ENCODE measurements around the gene RALGPS2. TPM values are rescaled to one million over a fixed set of nuclear protein-coding genes. Genes with fewer than 3 reads are reported as not detected.

The RALGPS2 gene
- polyA plus RNA-seq, 1 of the 3 experiments (the other 2 are of a cell fraction) = 5.1 TPM

DNA sequence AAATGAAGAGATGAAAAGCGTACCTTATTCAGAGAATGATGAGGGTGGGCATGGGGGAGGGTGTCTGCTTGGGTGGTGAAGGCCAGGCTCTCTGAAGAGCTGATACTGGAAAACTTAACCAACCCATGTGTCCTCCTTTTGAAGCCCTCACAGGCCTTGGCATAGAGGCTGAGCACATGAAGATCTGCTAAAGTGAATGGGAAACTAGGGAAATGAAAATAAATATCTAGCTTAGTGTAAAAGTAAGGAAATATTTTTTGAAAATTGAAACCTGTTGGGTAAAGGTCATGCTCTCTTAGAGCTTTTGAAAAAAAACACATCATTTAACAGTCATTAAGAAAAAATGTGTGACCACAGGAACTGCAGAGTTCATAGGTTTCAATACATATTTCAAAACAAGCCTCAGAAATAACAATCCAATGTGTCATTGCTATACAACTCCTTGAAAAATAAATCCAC lies 40.5 kb upstream of the RALGPS2 start:
- CTCF ChIA-PET = no interaction called here
- H3K4me1 ChIP-seq (ENCODE audit: control insufficient read depth in 1 of 2, insufficient read depth in 2 of 2, low read depth in 1 of 2, low read length in 1 of 2) = peaks cover 0 to 27% of the 10 kb centered on the region in 2 experiments; a peak in 1 of 4 replicates
- 93% methylated on average over 1 of the region's 1 CpG for WGBS (ENCODE audit: low lambda C conversion rate)
- no peaks in the 10 kb centered on the region for H4K20me1 ChIP-seq (ENCODE audit: insufficient read depth)
- no peaks in the 10 kb centered on the region for H3K79me2 ChIP-seq (ENCODE audit: insufficient read depth)
- no peak overlapping the region for H2AFZ ChIP-seq (ENCODE audit: low read depth)
- peaks cover 3% of the 10 kb centered on the region for H3F3A ChIP-seq (replicated peaks; ENCODE audit: insufficient read depth)
- DNase-seq = no peak
- no peaks in the 10 kb centered on the region for H3K27me3 ChIP-seq (ENCODE audit: insufficient read depth)
- peak overlapping the region; percentile 35; the same call in 1 of the 2 replicates for H3K4me2 ChIP-seq
- H3K4me3 ChIP-seq (ENCODE audit: low read depth in 2 of 2, low read length in 1 of 2) = no peak overlapping the region
- H3K36me3 ChIP-seq (replicated peaks in 1 of 2; ENCODE audit: control insufficient read depth in 1 of 2, insufficient read depth in 2 of 2, low read length in 1 of 2) = no peaks in the 10 kb centered on the region
- POLR2A ChIA-PET = no interaction called here
- no peaks in the 10 kb centered on the region; the same call in 1 of the 2 replicates for H3K9me2 ChIP-seq
- 0 out of 2 replicates have a peak overlapping the region, but pooled peaks have one; percentile 23 for H3K9ac ChIP-seq
- peak overlapping the region; percentile 11 to 63; a peak in 3 of 4 replicates for H3K27ac ChIP-seq (ENCODE audit: low read depth in 2 of 2, low read length in 1 of 2)
- no peaks in the 10 kb centered on the region for H3K9me3 ChIP-seq
- TF ChIP-seq, protein P1, sequence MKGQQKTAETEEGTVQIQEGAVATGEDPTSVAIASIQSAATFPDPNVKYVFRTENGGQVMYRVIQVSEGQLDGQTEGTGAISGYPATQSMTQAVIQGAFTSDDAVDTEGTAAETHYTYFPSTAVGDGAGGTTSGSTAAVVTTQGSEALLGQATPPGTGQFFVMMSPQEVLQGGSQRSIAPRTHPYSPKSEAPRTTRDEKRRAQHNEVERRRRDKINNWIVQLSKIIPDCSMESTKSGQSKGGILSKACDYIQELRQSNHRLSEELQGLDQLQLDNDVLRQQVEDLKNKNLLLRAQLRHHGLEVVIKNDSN (IDR thresholded peaks at IDR 0.05; ENCODE audit: borderline replicate concordance, low read depth) = no peak
- TF ChIP-seq, protein P2, sequence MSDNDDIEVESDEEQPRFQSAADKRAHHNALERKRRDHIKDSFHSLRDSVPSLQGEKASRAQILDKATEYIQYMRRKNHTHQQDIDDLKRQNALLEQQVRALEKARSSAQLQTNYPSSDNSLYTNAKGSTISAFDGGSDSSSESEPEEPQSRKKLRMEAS (IDR thresholded peaks at IDR 0.05; ENCODE audit: low read depth) = peak; percentile 45
- TF ChIP-seq GABPA (IDR thresholded peaks at IDR 0.05; ENCODE audit: low read depth) (no peak), TEAD4 (IDR thresholded peaks at IDR 0.05; ENCODE audit: borderline replicate concordance, insufficient read depth) (peak; percentile 84), TCF12 (IDR thresholded peaks at IDR 0.05) (peak; percentile 80), GATA2 (CRISPR knock-in tag; IDR thresholded peaks at IDR 0.05) (no peak), POLR2AphosphoS5 (IDR thresholded peaks at IDR 0.05; ENCODE audit: low read depth, low read length) (peak; percentile 44; the same call in 1 of the 2 replicates), RCOR1 (IDR thresholded peaks at IDR 0.05; ENCODE audit: low read length) (no peak), CHD2 (IDR thresholded peaks at IDR 0.05; ENCODE audit: low read length, partially characterized antibody) (no peak), SMC3 (IDR thresholded peaks at IDR 0.05; ENCODE audit: low read depth, low read length) (no peak), TAF1 (IDR thresholded peaks at IDR 0.05; ENCODE audit: borderline replicate concordance, low read depth, low read length) (no peak), NFIC (IDR thresholded peaks at IDR 0.05; ENCODE audit: borderline replicate concordance) (peak; percentile 20; the same call in 1 of the 2 replicates), FOXJ3 (CRISPR knock-in tag; IDR thresholded peaks at IDR 0.05) (no peak), EZH2phosphoT487 (IDR thresholded peaks at IDR 0.05; ENCODE audit: borderline replicate concordance, low read depth) (no peak), SIN3A (IDR thresholded peaks at IDR 0.05; ENCODE audit: borderline replicate concordance, low read depth, low read length) (no peak), FOXM1 (IDR thresholded peaks at IDR 0.05; ENCODE audit: low read depth) (peak; percentile 74; the same call in 1 of the 2 replicates), MEF2A (IDR thresholded peaks at IDR 0.05; ENCODE audit: borderline replicate concordance, low read depth) (no peak)
- TF ChIP-seq, protein P3, sequence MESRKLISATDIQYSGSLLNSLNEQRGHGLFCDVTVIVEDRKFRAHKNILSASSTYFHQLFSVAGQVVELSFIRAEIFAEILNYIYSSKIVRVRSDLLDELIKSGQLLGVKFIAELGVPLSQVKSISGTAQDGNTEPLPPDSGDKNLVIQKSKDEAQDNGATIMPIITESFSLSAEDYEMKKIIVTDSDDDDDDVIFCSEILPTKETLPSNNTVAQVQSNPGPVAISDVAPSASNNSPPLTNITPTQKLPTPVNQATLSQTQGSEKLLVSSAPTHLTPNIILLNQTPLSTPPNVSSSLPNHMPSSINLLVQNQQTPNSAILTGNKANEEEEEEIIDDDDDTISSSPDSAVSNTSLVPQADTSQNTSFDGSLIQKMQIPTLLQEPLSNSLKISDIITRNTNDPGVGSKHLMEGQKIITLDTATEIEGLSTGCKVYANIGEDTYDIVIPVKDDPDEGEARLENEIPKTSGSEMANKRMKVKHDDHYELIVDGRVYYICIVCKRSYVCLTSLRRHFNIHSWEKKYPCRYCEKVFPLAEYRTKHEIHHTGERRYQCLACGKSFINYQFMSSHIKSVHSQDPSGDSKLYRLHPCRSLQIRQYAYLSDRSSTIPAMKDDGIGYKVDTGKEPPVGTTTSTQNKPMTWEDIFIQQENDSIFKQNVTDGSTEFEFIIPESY (IDR thresholded peaks at IDR 0.05; ENCODE audit: borderline replicate concordance, low read depth) = no peak; the same call in 1 of the 2 replicates
- TF ChIP-seq, protein P4, sequence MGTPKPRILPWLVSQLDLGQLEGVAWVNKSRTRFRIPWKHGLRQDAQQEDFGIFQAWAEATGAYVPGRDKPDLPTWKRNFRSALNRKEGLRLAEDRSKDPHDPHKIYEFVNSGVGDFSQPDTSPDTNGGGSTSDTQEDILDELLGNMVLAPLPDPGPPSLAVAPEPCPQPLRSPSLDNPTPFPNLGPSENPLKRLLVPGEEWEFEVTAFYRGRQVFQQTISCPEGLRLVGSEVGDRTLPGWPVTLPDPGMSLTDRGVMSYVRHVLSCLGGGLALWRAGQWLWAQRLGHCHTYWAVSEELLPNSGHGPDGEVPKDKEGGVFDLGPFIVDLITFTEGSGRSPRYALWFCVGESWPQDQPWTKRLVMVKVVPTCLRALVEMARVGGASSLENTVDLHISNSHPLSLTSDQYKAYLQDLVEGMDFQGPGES (IDR thresholded peaks at IDR 0.05; ENCODE audit: low read depth, low read length) = no peak
- TF ChIP-seq, protein P5, sequence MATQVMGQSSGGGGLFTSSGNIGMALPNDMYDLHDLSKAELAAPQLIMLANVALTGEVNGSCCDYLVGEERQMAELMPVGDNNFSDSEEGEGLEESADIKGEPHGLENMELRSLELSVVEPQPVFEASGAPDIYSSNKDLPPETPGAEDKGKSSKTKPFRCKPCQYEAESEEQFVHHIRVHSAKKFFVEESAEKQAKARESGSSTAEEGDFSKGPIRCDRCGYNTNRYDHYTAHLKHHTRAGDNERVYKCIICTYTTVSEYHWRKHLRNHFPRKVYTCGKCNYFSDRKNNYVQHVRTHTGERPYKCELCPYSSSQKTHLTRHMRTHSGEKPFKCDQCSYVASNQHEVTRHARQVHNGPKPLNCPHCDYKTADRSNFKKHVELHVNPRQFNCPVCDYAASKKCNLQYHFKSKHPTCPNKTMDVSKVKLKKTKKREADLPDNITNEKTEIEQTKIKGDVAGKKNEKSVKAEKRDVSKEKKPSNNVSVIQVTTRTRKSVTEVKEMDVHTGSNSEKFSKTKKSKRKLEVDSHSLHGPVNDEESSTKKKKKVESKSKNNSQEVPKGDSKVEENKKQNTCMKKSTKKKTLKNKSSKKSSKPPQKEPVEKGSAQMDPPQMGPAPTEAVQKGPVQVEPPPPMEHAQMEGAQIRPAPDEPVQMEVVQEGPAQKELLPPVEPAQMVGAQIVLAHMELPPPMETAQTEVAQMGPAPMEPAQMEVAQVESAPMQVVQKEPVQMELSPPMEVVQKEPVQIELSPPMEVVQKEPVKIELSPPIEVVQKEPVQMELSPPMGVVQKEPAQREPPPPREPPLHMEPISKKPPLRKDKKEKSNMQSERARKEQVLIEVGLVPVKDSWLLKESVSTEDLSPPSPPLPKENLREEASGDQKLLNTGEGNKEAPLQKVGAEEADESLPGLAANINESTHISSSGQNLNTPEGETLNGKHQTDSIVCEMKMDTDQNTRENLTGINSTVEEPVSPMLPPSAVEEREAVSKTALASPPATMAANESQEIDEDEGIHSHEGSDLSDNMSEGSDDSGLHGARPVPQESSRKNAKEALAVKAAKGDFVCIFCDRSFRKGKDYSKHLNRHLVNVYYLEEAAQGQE (IDR thresholded peaks at IDR 0.05; ENCODE audit: low read depth, low read length) = no peak
- TF ChIP-seq, protein P6, sequence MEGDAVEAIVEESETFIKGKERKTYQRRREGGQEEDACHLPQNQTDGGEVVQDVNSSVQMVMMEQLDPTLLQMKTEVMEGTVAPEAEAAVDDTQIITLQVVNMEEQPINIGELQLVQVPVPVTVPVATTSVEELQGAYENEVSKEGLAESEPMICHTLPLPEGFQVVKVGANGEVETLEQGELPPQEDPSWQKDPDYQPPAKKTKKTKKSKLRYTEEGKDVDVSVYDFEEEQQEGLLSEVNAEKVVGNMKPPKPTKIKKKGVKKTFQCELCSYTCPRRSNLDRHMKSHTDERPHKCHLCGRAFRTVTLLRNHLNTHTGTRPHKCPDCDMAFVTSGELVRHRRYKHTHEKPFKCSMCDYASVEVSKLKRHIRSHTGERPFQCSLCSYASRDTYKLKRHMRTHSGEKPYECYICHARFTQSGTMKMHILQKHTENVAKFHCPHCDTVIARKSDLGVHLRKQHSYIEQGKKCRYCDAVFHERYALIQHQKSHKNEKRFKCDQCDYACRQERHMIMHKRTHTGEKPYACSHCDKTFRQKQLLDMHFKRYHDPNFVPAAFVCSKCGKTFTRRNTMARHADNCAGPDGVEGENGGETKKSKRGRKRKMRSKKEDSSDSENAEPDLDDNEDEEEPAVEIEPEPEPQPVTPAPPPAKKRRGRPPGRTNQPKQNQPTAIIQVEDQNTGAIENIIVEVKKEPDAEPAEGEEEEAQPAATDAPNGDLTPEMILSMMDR (IDR thresholded peaks at IDR 0.05) = no peak
- TF ChIP-seq, protein P7, sequence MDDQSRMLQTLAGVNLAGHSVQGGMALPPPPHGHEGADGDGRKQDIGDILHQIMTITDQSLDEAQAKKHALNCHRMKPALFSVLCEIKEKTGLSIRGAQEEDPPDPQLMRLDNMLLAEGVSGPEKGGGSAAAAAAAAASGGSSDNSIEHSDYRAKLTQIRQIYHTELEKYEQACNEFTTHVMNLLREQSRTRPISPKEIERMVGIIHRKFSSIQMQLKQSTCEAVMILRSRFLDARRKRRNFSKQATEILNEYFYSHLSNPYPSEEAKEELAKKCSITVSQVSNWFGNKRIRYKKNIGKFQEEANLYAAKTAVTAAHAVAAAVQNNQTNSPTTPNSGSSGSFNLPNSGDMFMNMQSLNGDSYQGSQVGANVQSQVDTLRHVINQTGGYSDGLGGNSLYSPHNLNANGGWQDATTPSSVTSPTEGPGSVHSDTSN (IDR thresholded peaks at IDR 0.05) = peak; percentile 50; the same call in 1 of the 2 replicates
